B cell (primary cell): ENCODE measurements around the gene TBX3.

ENCODE experiments used
- EZH2 ChIP-seq: IDR thresholded peaks from 2 replicates; pipeline ENCODE4 v1.6.1; 2012; ENCODE audit warnings: borderline replicate concordance, low read depth, mild to moderate bottlenecking, moderate library complexity, low read length; ENCODE audit not compliant: insufficient read depth, poor library complexity, severe bottlenecking
- TF ChIP-seq, protein P1 (sequence below): fragments of 200-600 bp; IDR thresholded peaks from one replicate; pipeline ENCODE4 v1.8.0; 2022; ENCODE audit warnings: antibody characterized with exemption, mild to moderate bottlenecking

DNA sequence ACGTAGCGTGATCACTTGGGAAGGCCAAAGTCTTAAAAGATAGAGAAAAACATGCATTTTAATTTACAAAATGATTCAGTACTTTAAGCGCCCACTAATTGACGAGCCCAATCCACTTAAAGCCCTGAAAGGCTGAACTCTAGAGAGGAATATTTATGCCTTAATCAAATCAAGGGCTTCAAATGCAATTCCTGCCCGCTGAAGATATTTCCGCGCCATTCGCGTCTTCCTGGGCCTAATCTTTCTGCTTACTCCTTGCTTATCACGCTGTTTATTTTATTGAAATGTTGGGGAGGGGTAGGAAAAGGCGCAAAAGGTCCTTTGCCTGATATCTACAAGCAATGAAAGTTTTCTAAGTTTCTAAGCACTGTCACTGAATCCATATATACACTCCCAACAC, 4.0 kb downstream of the TBX3 start:
- TF ChIP-seq, protein P1, sequence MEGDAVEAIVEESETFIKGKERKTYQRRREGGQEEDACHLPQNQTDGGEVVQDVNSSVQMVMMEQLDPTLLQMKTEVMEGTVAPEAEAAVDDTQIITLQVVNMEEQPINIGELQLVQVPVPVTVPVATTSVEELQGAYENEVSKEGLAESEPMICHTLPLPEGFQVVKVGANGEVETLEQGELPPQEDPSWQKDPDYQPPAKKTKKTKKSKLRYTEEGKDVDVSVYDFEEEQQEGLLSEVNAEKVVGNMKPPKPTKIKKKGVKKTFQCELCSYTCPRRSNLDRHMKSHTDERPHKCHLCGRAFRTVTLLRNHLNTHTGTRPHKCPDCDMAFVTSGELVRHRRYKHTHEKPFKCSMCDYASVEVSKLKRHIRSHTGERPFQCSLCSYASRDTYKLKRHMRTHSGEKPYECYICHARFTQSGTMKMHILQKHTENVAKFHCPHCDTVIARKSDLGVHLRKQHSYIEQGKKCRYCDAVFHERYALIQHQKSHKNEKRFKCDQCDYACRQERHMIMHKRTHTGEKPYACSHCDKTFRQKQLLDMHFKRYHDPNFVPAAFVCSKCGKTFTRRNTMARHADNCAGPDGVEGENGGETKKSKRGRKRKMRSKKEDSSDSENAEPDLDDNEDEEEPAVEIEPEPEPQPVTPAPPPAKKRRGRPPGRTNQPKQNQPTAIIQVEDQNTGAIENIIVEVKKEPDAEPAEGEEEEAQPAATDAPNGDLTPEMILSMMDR = no peak
- TF ChIP-seq EZH2 = no peak
